Ovary (tissue), 9 donors: ENCODE results near the gene DCAF8L2. TPM values are rescaled to one million over a fixed set of nuclear protein-coding genes. Genes with fewer than 3 reads are reported as not detected.
"Not testable (repeated sequence)": the region's sequence is repeated elsewhere in the genome, so short reads cannot be mapped to it uniquely, and the experiment has no call there.

Experiments used
- DNase-seq, 5 donors: peaks; one replicate each; pipeline ENCODE4 v3.0.0-alpha.2; 2019 to 2020
- H3K27ac ChIP-seq, 2 donors: fragments of 200-600 bp; one replicate each; pipeline versions ENCODE4 v1.5.1 to v1.8.0; 2019 to 2022
- H3K27me3 ChIP-seq: fragments of 200-600 bp; one replicate; pipeline ENCODE4 v1.8.0; 2022
- H3K36me3 ChIP-seq: fragments of 200-600 bp; sonication (generic); one replicate; pipeline ENCODE4 v1.5.1; 2019
- H3K4me1 ChIP-seq: one replicate; pipeline ENCODE4 v1.8.1; 2013; ENCODE audit warnings: mild to moderate bottlenecking, moderate library complexity; ENCODE audit not compliant: insufficient read depth
- H3K4me3 ChIP-seq: fragments of 200-600 bp; sonication (generic); one replicate; pipeline ENCODE4 v1.5.1; 2017
- H3K9me3 ChIP-seq, 2 donors: fragments of 200-600 bp in 1 of 2; sonication (generic) in 1 of 2; one replicate each; pipeline versions ENCODE4 v1.5.1 to v1.8.1; 2013 to 2019; ENCODE audit warnings: mild to moderate bottlenecking in 1 of 2, moderate library complexity in 1 of 2
- CTCF ChIP-seq, 3 donors: fragments of 450-650 bp in 2 of 3; fragments of 200-600 bp in 1 of 3; IDR thresholded peaks; one replicate each; pipeline versions ENCODE4 v1.5.1 to v1.8.0; 2016 to 2022; ENCODE audit warnings: antibody characterized with exemption in 3 of 3, mild to moderate bottlenecking in 1 of 3
- EP300 ChIP-seq: sonication (generic); formaldehyde crosslinking; IDR thresholded peaks from one replicate; pipeline ENCODE4 v1.6.1; 2017; ENCODE audit warnings: antibody characterized with exemption
- POLR2A ChIP-seq: fragments of 450-650 bp; IDR thresholded peaks from one replicate; pipeline ENCODE4 v1.6.1; 2017; ENCODE audit warnings: antibody characterized with exemption, mild to moderate bottlenecking, moderate library complexity
- WGBS, 3 donors: extraction: QIAGEN DNeasy Blood & Tissue Kit in 1 of 3; methylation state at CpG; one replicate each; pipeline versions ENCODE4 v1.1.5 to v1.1.7; 2013 to 2017; 5-methylcytosine and 5-hydroxymethylcytosine counted together
- intact Hi-C, 4 donors: fragments of 100-400 bp; cut with DNase I; formaldehyde crosslinking; loops; one replicate each; pipeline versions ENCODE4 v1.11.0 to v1.15.1; 2022 to 2023
- polyA plus RNA-seq, 2 donors: library from polyadenylated mRNA; stranded (reverse); fragments of 200-250 nt in 1 of 2; fragments of 350-450 nt in 1 of 2; fragmentation: Illumina TruSeq in 1 of 2; extraction: RNeasy Lipid Tissue Mini Kit (QIAGEN cat#74804) in 1 of 2; gene quantifications; one replicate each; pipeline ENCODE4 v1.2.3, GENCODE V29; 2013 to 2014
- total RNA-seq, 7 donors: library from RNA; depleted of rRNA in 2 of 7; stranded (reverse); fragments of >200 nt in 2 of 7; fragmentation: NEBNext Ultra II Directional in 3 of 7; extraction: Animal tissue kit (Norgen Biotek cat#: 25700) in 3 of 7; gene quantifications; one replicate each; pipeline versions ENCODE4 v1.1.0 to v1.2.4, GENCODE V29; 2016 to 2023
- donor health status: DM: no; HTN: no; CAD: no; lungs with moderate emphysema.
- donor health status: DM: no; HTN: no; CAD: no.
- donor health status: Bipolar disorder and iron deficiency.
- donor health status: DM: yes; HTN: yes; CAD: no.
- donor health status: DM: no; HTN: no; CAD: no.
- donor health status: DM: yes; HTN: yes; CAD: no.

Gene DCAF8L2
- total and polyA plus RNA-seq, 9 donors = 0.27 to 10.1 (median 1.1) TPM; not detected in 2

- Histone ChIP-seq H3K9me3 (no peaks in the 10 kb centered on the region), H3K4me1 (no peaks in the 10 kb centered on the region), H3K27ac (no peak overlapping the region), H3K4me3 (no peak overlapping the region), H3K27me3 (no peaks in the 10 kb centered on the region), H3K36me3 (no peaks in the 10 kb centered on the region)
- intact Hi-C loops = no loop called here
- no peak for DNase-seq
- WGBS, 3 donors = 66 to 78% (median 74%) methylated on average over 3 of the region's 3 CpGs
- TF ChIP-seq POLR2A (no peak), CTCF (IDR thresholded peaks at IDR 0.05) (no peak), EP300 (no peak)
These were observed 145.8 kb downstream of the DCAF8L2 start for GRCh38 chrX:27735914-27736313.

- no peaks in the 10 kb centered on the region for H3K9me3 ChIP-seq
- 82 to 86% (median 83%) methylated on average over 5 of the region's 5 CpGs for WGBS, 3 donors
- no peak overlapping the region for H3K27ac ChIP-seq
- no peak overlapping the region for H3K4me3 ChIP-seq
- intact Hi-C loops = no loop called here
- H3K36me3 ChIP-seq = no peaks in the 10 kb centered on the region
- no peak for DNase-seq
- H3K4me1 ChIP-seq = no peaks in the 10 kb centered on the region
- H3K27me3 ChIP-seq = no peaks in the 10 kb centered on the region
- TF ChIP-seq POLR2A (no peak), EP300 (no peak), CTCF (IDR thresholded peaks at IDR 0.05) (no peak)
These were observed 150.8 kb downstream of the DCAF8L2 start for GRCh38 chrX:27740933-27741332.

- H3K27ac ChIP-seq, H3K4me1 ChIP-seq, DNase-seq, H3K36me3 ChIP-seq, H3K4me3 ChIP-seq, H3K9me3 ChIP-seq, H3K27me3 ChIP-seq, intact Hi-C loops: not testable (repeated sequence)
- 88 to 90% (median 89%) methylated on average over 9 of the region's 9 CpGs for WGBS, 3 donors
These were observed 153.4 kb downstream of the DCAF8L2 start for GRCh38 chrX:27743521-27743920.

- intact Hi-C loops = no loop called here
- Histone ChIP-seq H3K36me3 (no peaks in the 10 kb centered on the region), H3K4me3 (no peak overlapping the region), H3K9me3 (no peaks in the 10 kb centered on the region), H3K27ac (no peak overlapping the region), H3K27me3 (no peaks in the 10 kb centered on the region), H3K4me1 (no peaks in the 10 kb centered on the region)
- WGBS, 3 donors = 85 to 92% (median 90%) methylated on average over 10 of the region's 10 CpGs
- TF ChIP-seq EP300 = no peak
- no peak for TF ChIP-seq POLR2A
- no peak for TF ChIP-seq CTCF (IDR thresholded peaks at IDR 0.05)
- no peak for DNase-seq
These were observed 156.4 kb downstream of the DCAF8L2 start for GRCh38 chrX:27746516-27746915.

GRCh38 chrX:27750298-27750697, 160.2 kb downstream of the DCAF8L2 start:
- H3K36me3 ChIP-seq, H3K9me3 ChIP-seq, H3K27me3 ChIP-seq, intact Hi-C loops, H3K4me3 ChIP-seq, H3K4me1 ChIP-seq, H3K27ac ChIP-seq, DNase-seq: not testable (repeated sequence)
- 53 to 75% (median 58%) methylated on average over 2 of the region's 2 CpGs for WGBS, 3 donors

GRCh38 chrX:27751976-27752375, 161.8 kb downstream of the DCAF8L2 start:
- no peaks in the 10 kb centered on the region for H3K9me3 ChIP-seq
- intact Hi-C loops = no loop called here
- no peak for DNase-seq
- no peaks in the 10 kb centered on the region for H3K4me1 ChIP-seq
- no peak for TF ChIP-seq CTCF (IDR thresholded peaks at IDR 0.05)
- TF ChIP-seq POLR2A = no peak
- TF ChIP-seq EP300 = no peak
- no peak overlapping the region for H3K27ac ChIP-seq
- H3K27me3 ChIP-seq = no peaks in the 10 kb centered on the region
- H3K36me3 ChIP-seq = no peaks in the 10 kb centered on the region
- H3K4me3 ChIP-seq = no peak overlapping the region
- WGBS, 3 donors = 36 to 42% (median 41%) methylated on average over 2 of the region's 2 CpGs
